Transverse colon (tissue), 4 donors: ENCODE data around the gene ASTL.

Experiments
- CTCF ChIP-seq, 5 experiments: fragments of 200-600 bp in 3 of 5; fragments of 450-650 bp in 2 of 5; sonication (generic) in 3 of 5; IDR thresholded peaks; 1 replicate in 2 of 5; 2 replicates in 3 of 5; pipeline ENCODE4 v1.5.1; 2016 to 2017; ENCODE audit warnings: antibody characterized with exemption in 5 of 5, inconsistent platforms in 3 of 5, mild to moderate bottlenecking in 2 of 5, moderate library complexity in 1 of 5
- POLR2A ChIP-seq: fragments of 450-650 bp; IDR thresholded peaks from one replicate; pipeline ENCODE4 v1.6.1; 2016; ENCODE audit warnings: antibody characterized with exemption, mild to moderate bottlenecking, moderate library complexity
- POLR2AphosphoS5 ChIP-seq, 3 donors: sonication (generic); formaldehyde crosslinking; IDR thresholded peaks; one replicate each; pipeline ENCODE4 v1.6.1; 2016; ENCODE audit warnings: antibody characterized with exemption in 3 of 3

GRCh38 chr2:96108541-96109360 lies 29.6 kb downstream of the ASTL start:
- TF ChIP-seq CTCF (IDR thresholded peaks at IDR 0.05) (no peak), POLR2A (no peak), POLR2AphosphoS5 (IDR thresholded peaks at IDR 0.05) (no peak)
